Endodermal cell (in vitro differentiated cells): ENCODE results near the gene HSPA1B. TPM values are rescaled to one million over a fixed set of nuclear protein-coding genes. Genes with fewer than 3 reads are reported as not detected.

ENCODE experiments used
- DNase-seq: peaks from one replicate; pipeline ENCODE4 v3.0.0-alpha.2; 2017
- H3K27ac ChIP-seq: 2 replicates; pipeline ENCODE4 v1.5.1; 2013; ENCODE audit warnings: mild to moderate bottlenecking, low read depth, low read length, moderate library complexity
- H3K27me3 ChIP-seq: 2 replicates; pipeline ENCODE4 v1.6.1; 2013; ENCODE audit warnings: mild to moderate bottlenecking, low read length, moderate library complexity; ENCODE audit not compliant: insufficient read depth, control insufficient read depth, poor library complexity, severe bottlenecking
- H3K36me3 ChIP-seq: 2 replicates; pipeline ENCODE4 v1.7.0; 2013; ENCODE audit warnings: mild to moderate bottlenecking, low read length, moderate library complexity; ENCODE audit not compliant: control insufficient read depth, insufficient read depth
- H3K4me1 ChIP-seq: one replicate; pipeline ENCODE4 v1.7.0; 2013; ENCODE audit warnings: low read length; ENCODE audit not compliant: control insufficient read depth, insufficient read depth
- H3K4me3 ChIP-seq: 2 replicates; pipeline ENCODE4 v1.5.1; 2013; ENCODE audit warnings: mild to moderate bottlenecking, low read length, moderate library complexity
- H3K9ac ChIP-seq: 2 replicates; pipeline ENCODE4 v1.6.1; 2013; ENCODE audit warnings: mild to moderate bottlenecking, low read length, moderate library complexity; ENCODE audit not compliant: poor library complexity, severe bottlenecking; ENCODE audit errors: extremely low read depth
- H3K9me3 ChIP-seq: 2 replicates; pipeline ENCODE4 v1.6.1; 2013; ENCODE audit warnings: mild to moderate bottlenecking, low read length, moderate library complexity; ENCODE audit not compliant: control insufficient read depth
- H3K27ac Mint-ChIP-seq: 2 replicates; pipeline ENCODE4 v1.8.0; 2020; ENCODE audit warnings: mixed read lengths
- H3K27me3 Mint-ChIP-seq: 2 replicates; pipeline ENCODE4 v1.8.0; 2021; ENCODE audit warnings: mild to moderate bottlenecking, mixed read lengths; ENCODE audit not compliant: insufficient read depth
- H3K36me3 Mint-ChIP-seq: 2 replicates; pipeline ENCODE4 v1.8.0; 2020; ENCODE audit warnings: low read depth, mixed read lengths
- H3K4me1 Mint-ChIP-seq: 2 replicates; pipeline ENCODE4 v1.8.0; 2020; ENCODE audit warnings: mixed read lengths
- H3K4me3 Mint-ChIP-seq: 2 replicates; pipeline ENCODE4 v1.8.0; 2020; ENCODE audit warnings: mild to moderate bottlenecking, moderate library complexity, mixed read lengths
- H3K9me3 Mint-ChIP-seq: 2 replicates; pipeline ENCODE4 v1.8.0; 2020; ENCODE audit warnings: mild to moderate bottlenecking, mixed read lengths
- WGBS, 2 experiments: methylation state at CpG; one replicate each; pipeline versions ENCODE4 v1.1.5 to v1.1.7; 2013; ENCODE audit warnings: missing lambda C conversion rate in 2 of 2, mixed read lengths in 1 of 2; ENCODE audit not compliant: insufficient coverage in 1 of 2, insufficient read length in 1 of 2; 5-methylcytosine and 5-hydroxymethylcytosine counted together
- total RNA-seq, 2 donors: library from RNA; stranded (reverse); fragmentation: NEBNext Ultra II Directional in 1 of 2; extraction: Animal tissue kit (Norgen Biotek cat#: 25700) in 1 of 2; gene quantifications; 2 replicates in 1 of 2; 3 replicates in 1 of 2; pipeline ENCODE4 v1.2.1, GENCODE V29; 2021
- TF ChIP-seq, protein P1 (sequence below): fragments of 200-600 bp; sonication (generic); conservative IDR thresholded peaks from 2 replicates; pipeline ENCODE4 v1.5.0; 2021; ENCODE audit warnings: antibody characterized with exemption, mild to moderate bottlenecking

The HSPA1B gene
- total RNA-seq, 2 donors from 2014 or later: 61.8 to 83.9 TPM

DNA sequence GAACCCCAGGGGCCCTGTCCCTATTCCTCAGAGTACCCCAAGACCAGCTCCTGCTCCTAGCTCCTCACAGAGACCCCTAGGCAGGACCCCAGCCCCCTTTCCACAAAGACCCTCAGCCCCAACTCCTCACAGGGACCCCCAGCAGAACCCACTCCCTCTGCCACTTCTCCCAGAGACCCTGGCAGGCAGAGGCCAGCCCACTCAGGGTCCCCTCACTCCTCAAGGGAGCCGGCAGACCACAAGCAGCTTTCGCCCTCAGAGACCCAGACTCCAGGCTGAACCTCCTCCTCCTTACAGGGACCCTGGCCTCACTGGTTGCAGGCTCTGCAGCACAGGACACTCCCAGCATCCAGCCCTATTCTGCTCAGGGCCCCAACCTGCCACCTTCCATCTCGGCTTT is 50.7 kb downstream of the HSPA1B start:
- 80 to 86% methylated on average over 2 to 3 of the region's 3 CpGs for WGBS, 2 experiments
- peaks cover 8% of the 10 kb centered on the region for H3K27me3 Mint-ChIP-seq
- no peak overlapping the region for H3K4me3 ChIP-seq
- no peak overlapping the region for H3K4me3 Mint-ChIP-seq
- no peak for DNase-seq
- H3K9me3 ChIP-seq: no peaks in the 10 kb centered on the region
- H3K36me3 ChIP-seq: peaks cover 20% of the 10 kb centered on the region
- no peaks in the 10 kb centered on the region for H3K9me3 Mint-ChIP-seq
- no peaks in the 10 kb centered on the region for H3K27me3 ChIP-seq
- H3K4me1 ChIP-seq: no peaks in the 10 kb centered on the region
- TF ChIP-seq, protein P1, sequence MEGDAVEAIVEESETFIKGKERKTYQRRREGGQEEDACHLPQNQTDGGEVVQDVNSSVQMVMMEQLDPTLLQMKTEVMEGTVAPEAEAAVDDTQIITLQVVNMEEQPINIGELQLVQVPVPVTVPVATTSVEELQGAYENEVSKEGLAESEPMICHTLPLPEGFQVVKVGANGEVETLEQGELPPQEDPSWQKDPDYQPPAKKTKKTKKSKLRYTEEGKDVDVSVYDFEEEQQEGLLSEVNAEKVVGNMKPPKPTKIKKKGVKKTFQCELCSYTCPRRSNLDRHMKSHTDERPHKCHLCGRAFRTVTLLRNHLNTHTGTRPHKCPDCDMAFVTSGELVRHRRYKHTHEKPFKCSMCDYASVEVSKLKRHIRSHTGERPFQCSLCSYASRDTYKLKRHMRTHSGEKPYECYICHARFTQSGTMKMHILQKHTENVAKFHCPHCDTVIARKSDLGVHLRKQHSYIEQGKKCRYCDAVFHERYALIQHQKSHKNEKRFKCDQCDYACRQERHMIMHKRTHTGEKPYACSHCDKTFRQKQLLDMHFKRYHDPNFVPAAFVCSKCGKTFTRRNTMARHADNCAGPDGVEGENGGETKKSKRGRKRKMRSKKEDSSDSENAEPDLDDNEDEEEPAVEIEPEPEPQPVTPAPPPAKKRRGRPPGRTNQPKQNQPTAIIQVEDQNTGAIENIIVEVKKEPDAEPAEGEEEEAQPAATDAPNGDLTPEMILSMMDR: no peak
- H3K4me1 Mint-ChIP-seq: peaks cover 3% of the 10 kb centered on the region
- H3K27ac Mint-ChIP-seq: no peak overlapping the region
- H3K9ac ChIP-seq: no peak overlapping the region
- H3K36me3 Mint-ChIP-seq: peaks cover 34% of the 10 kb centered on the region
- H3K27ac ChIP-seq: no peak overlapping the region

DNA sequence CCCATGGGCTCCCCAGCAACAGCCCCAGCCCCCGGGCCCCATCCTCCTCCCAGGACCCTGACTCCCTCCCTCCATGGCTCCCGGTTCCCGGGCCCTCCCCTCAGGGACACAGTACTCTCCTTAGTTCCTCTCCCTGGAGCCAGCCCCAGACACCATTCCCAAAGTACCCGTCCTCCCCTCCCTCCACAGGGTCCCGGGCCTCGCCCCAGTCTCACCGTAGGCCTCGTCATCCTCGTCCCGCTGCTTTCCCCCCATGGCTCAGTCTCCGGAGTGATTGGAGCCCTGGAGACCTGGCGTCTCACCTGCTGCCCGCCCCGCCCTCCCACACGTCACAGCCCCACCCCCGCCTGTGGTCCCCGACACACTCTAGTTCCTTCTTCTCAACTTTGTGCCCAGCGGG is 51.2 kb downstream of the HSPA1B start, which contains the start of gene SLC44A4:
TSS of gene SLC44A4 (minus strand) at position 272 of the 400 bp plus-strand sequence. CDS start at position 255, 17 bp downstream.
- Histone ChIP-seq H3K9me3 (no peaks in the 10 kb centered on the region), H3K36me3 (peaks cover 25% of the 10 kb centered on the region), H3K27me3 (no peaks in the 10 kb centered on the region), H3K27ac (no peak within 1 kb of the TSS), H3K4me3 (no peak within 1 kb of the TSS), H3K4me1 (no peaks in the 10 kb centered on the region), H3K9ac (no peak within 1 kb of the TSS)
- Mint-ChIP-seq H3K27ac (no peak within 1 kb of the TSS), H3K36me3 (peaks cover 38% of the 10 kb centered on the region), H3K4me3 (no peak within 1 kb of the TSS), H3K27me3 (peaks cover 8% of the 10 kb centered on the region), H3K9me3 (no peaks in the 10 kb centered on the region), H3K4me1 (peaks cover 3% of the 10 kb centered on the region)
- peak; percentile 77 for DNase-seq
- TF ChIP-seq, protein P1: no peak
- WGBS, 2 experiments: 78 to 80% methylated on average over 3 to 18 of the region's 18 CpGs

DNA sequence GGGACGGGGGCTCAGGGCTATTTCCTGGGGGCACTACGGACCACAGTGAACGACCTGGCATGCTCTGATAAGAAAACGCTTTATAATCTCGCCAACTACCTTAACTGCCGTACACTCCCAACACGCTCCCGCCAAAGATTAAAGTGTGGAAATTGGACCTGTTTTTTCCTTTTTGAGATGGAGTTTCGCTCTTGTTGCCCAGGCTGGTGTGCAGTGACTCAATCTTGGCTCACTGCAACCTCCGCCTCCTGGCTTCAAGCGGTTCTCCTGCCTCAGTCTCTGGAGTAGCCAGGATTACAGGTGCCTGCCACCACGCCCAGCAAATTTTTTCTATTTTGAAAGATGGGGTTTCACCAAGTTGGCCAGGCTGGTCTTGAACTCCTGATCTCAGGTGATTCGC is 51.6 kb downstream of the HSPA1B start:
- Mint-ChIP-seq H3K27ac (no peak overlapping the region), H3K4me3 (no peak overlapping the region), H3K27me3 (peaks cover 7% of the 10 kb centered on the region), H3K9me3 (no peaks in the 10 kb centered on the region), H3K36me3 (peaks cover 39% of the 10 kb centered on the region), H3K4me1 (peaks cover 3% of the 10 kb centered on the region)
- H3K36me3 ChIP-seq: peaks cover 25% of the 10 kb centered on the region
- H3K27me3 ChIP-seq: no peaks in the 10 kb centered on the region
- 95 to 96% methylated on average over 12 to 13 of the region's 13 CpGs for WGBS, 2 experiments
- H3K4me1 ChIP-seq: no peaks in the 10 kb centered on the region
- TF ChIP-seq, protein P1: no peak
- no peak for DNase-seq
- H3K9ac ChIP-seq: no peak overlapping the region
- no peak overlapping the region for H3K4me3 ChIP-seq
- no peak overlapping the region for H3K27ac ChIP-seq
- H3K9me3 ChIP-seq: no peaks in the 10 kb centered on the region

Other genes with a start within 250 kb of the HSPA1B start
- 1 to 10 TPM in 1 of 2 donors, not detected in 1; 1.3 TPM for gene LTB, start 245.3 kb upstream of the HSPA1B start, total RNA-seq
- gene LST1, start 241.5 kb upstream of the HSPA1B start, total RNA-seq: not detected
- not detected for gene NCR3, start 234.7 kb upstream of the HSPA1B start, total RNA-seq
- gene AIF1, start 212.5 kb upstream of the HSPA1B start, total RNA-seq: 1 to 10 TPM in 1 of 2 donors, under 1 TPM in 1; 0.70 to 1.7 TPM
- gene PRRC2A, start 207.0 kb upstream of the HSPA1B start, total RNA-seq: 100 to 1,000 TPM; 329 to 330 TPM
- 100 to 1,000 TPM; 413 to 428 TPM for gene BAG6, start 175.1 kb upstream of the HSPA1B start, total RNA-seq
- 1 to 10 TPM; 1.6 to 3.2 TPM for gene APOM, start 171.8 kb upstream of the HSPA1B start, total RNA-seq
- 10 to 100 TPM; 14.0 to 14.9 TPM for gene C6orf47, start 167.0 kb upstream of the HSPA1B start, total RNA-seq
- gene GPANK1, start 162.7 kb upstream of the HSPA1B start, total RNA-seq: 10 to 100 TPM; 16.1 to 21.3 TPM
- 100 to 1,000 TPM; 155 to 171 TPM for gene CSNK2B, start 161.7 kb upstream of the HSPA1B start, total RNA-seq
- 10 to 100 TPM; 13.9 to 17.0 TPM for gene LY6G5B, start 157.8 kb upstream of the HSPA1B start, total RNA-seq
- 1 to 10 TPM in 1 of 2 donors, under 1 TPM in 1; 0.93 to 2.0 TPM for gene LY6G5C, start 146.7 kb upstream of the HSPA1B start, total RNA-seq
- 10 to 100 TPM; 38.3 to 59.5 TPM for gene ABHD16A, start 124.4 kb upstream of the HSPA1B start, total RNA-seq
- not detected for gene LY6G6F, start 120.9 kb upstream of the HSPA1B start, total RNA-seq
- gene LY6G6D, start 112.4 kb upstream of the HSPA1B start, total RNA-seq: not detected
- under 1 TPM; 0.29 to 0.38 TPM for gene LY6G6C, start 106.0 kb upstream of the HSPA1B start, total RNA-seq
- gene MPIG6B, start 104.4 kb upstream of the HSPA1B start, total RNA-seq: not detected
- 100 to 1,000 TPM; 150 to 153 TPM for gene DDAH2, start 98.4 kb upstream of the HSPA1B start, total RNA-seq
- 100 to 1,000 TPM; 289 to 380 TPM for gene CLIC1, start 91.2 kb upstream of the HSPA1B start, total RNA-seq
- 10 to 100 TPM; 35.7 to 57.2 TPM for gene MSH5, start 87.7 kb upstream of the HSPA1B start, total RNA-seq
- 1 to 10 TPM; 7.9 to 8.4 TPM for gene SAPCD1, start 65.1 kb upstream of the HSPA1B start, total RNA-seq
- under 1 TPM; 0.64 to 0.95 TPM for gene VWA7, start 50.4 kb upstream of the HSPA1B start, total RNA-seq
- gene VARS1, start 32.0 kb upstream of the HSPA1B start, total RNA-seq: 10 to 100 TPM; 81.4 to 83.1 TPM
- gene LSM2, start 20.8 kb upstream of the HSPA1B start, total RNA-seq: 100 to 1,000 TPM; 106 to 119 TPM
- 1 to 10 TPM; 1.2 to 1.5 TPM for gene HSPA1L, start 12.5 kb upstream of the HSPA1B start, total RNA-seq
- gene HSPA1A, start 12.2 kb upstream of the HSPA1B start, total RNA-seq: 10 to 100 TPM; 53.1 to 62.6 TPM
- 10 to 100 TPM; 42.4 to 50.7 TPM for gene NEU1, start 35.1 kb downstream of the HSPA1B start, total RNA-seq
- 1 to 10 TPM; 1.3 to 3.6 TPM for gene SLC44A4, start 51.3 kb downstream of the HSPA1B start, total RNA-seq
- gene EHMT2, start 70.0 kb downstream of the HSPA1B start, total RNA-seq: 100 to 1,000 TPM; 113 to 121 TPM
- 10 to 100 TPM; 25.4 to 29.9 TPM for gene ZBTB12, start 74.3 kb downstream of the HSPA1B start, total RNA-seq
- 1 to 10 TPM in 1 of 2 donors, under 1 TPM in 1; 0.29 to 1.0 TPM for gene C2, start 100.0 kb downstream of the HSPA1B start, total RNA-seq
- gene CFB, start 118.4 kb downstream of the HSPA1B start, total RNA-seq: under 1 TPM; 0.51 to 0.66 TPM
- gene NELFE, start 131.2 kb downstream of the HSPA1B start, total RNA-seq: 100 to 1,000 TPM in 1 of 2 donors, 10 to 100 TPM in 1; 90.3 to 132 TPM
- 100 to 1,000 TPM in 1 of 2 donors, 10 to 100 TPM in 1; 95.8 to 103 TPM for gene SKIC2, start 131.4 kb downstream of the HSPA1B start, total RNA-seq
- gene DXO, start 144.4 kb downstream of the HSPA1B start, total RNA-seq: 10 to 100 TPM; 19.2 to 22.3 TPM
- gene C4A, start 154.3 kb downstream of the HSPA1B start, total RNA-seq: 1 to 10 TPM; 4.5 to 6.2 TPM
- 1 to 10 TPM; 3.7 to 5.5 TPM for gene C4B, start 187.1 kb downstream of the HSPA1B start, total RNA-seq
- under 1 TPM in 1 of 2 donors, not detected in 1; 0.35 TPM for gene CYP21A2, start 210.7 kb downstream of the HSPA1B start, total RNA-seq